Measurements from ENCODE around the gene LORICRIN.
"Not testable (repeated sequence)": the region's sequence is repeated elsewhere in the genome, so short reads cannot be mapped to it uniquely, and the experiment has no call there.

The LORICRIN gene, protein sequence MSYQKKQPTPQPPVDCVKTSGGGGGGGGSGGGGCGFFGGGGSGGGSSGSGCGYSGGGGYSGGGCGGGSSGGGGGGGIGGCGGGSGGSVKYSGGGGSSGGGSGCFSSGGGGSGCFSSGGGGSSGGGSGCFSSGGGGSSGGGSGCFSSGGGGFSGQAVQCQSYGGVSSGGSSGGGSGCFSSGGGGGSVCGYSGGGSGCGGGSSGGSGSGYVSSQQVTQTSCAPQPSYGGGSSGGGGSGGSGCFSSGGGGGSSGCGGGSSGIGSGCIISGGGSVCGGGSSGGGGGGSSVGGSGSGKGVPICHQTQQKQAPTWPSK

DNA sequence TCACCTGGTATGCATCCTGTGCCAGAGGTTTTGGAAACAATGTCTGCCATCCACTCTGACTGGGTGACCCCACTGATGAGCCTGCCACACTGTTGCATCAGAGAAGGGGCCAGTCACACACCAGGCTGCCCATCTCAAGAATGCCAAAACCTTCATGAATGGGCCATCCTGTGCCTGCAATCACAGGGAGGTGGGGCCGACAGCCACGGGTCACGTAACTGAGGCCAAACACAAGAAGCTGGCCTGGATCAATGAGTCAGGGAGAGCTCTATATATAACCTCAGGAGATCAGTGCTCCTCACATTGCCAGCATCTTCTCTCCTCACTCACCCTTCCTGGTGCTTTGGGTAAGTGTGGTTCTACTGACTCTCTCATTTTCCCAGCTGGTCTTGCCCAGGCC, at the start of gene LORICRIN:
Gene LORICRIN, plus strand, starts transcription at position 301 of the 400 bp plus-strand sequence. CDS start 1,263 bp downstream, outside the sequence.
- DNase-seq = no peak

DNA sequence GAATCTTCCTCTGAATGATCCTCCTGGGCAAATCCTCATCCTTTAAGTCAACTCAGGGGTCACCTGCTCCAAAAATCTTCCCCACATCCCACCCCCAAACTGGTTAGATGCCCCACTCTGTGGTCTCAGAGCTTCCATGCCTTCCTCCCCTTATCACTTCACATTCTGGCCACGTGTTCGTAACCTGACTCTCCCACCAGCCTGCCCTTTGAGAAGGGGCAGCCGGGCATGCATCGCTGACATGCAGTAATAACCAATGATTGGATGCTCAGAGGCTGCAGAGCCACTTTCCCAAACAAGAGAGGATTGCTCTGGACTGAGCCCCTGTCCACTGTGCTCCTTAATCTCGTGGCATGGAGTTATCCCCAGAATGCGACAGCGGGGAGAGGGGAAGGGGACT, 49.3 kb upstream of the LORICRIN start:
- DNase-seq = no peak

- DNase-seq = no peak
Observed at GRCh38 chr1:153212201-153212600, 47.3 kb upstream of the LORICRIN start.

DNA sequence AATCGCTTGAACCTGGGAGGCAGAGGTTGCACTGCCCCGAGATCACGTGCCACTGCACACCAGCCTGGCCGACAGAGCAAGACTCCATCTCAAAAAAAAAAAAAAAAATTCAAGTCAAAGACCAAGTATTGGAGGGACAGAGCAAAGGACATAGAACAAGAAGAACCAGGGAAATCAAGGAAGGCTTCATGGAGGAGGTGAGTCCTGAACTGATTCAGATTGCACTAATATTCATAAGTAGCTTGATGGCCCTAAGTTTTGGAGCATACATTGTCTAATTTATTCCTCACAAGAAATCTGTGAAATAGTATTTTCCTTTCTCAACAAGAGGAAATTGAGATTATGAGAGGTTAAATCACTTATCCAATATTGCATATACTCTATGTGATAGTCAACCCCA, 46.0 kb upstream of the LORICRIN start:
- DNase-seq = no peak

- no peak for DNase-seq
Observed at GRCh38 chr1:153217212-153217611, 42.3 kb upstream of the LORICRIN start, which contains the start of gene PRR9. Gene PRR9 (plus strand): TSS chr1:153217584. CDS start chr1:153218145, 561 bp downstream.

GRCh38 chr1:153217744-153218416, 41.6 kb upstream of the LORICRIN start:
- DNase-seq = no peak

GRCh38 chr1:153220606-153221303, 38.7 kb upstream of the LORICRIN start:
- DNase-seq = no peak

DNA sequence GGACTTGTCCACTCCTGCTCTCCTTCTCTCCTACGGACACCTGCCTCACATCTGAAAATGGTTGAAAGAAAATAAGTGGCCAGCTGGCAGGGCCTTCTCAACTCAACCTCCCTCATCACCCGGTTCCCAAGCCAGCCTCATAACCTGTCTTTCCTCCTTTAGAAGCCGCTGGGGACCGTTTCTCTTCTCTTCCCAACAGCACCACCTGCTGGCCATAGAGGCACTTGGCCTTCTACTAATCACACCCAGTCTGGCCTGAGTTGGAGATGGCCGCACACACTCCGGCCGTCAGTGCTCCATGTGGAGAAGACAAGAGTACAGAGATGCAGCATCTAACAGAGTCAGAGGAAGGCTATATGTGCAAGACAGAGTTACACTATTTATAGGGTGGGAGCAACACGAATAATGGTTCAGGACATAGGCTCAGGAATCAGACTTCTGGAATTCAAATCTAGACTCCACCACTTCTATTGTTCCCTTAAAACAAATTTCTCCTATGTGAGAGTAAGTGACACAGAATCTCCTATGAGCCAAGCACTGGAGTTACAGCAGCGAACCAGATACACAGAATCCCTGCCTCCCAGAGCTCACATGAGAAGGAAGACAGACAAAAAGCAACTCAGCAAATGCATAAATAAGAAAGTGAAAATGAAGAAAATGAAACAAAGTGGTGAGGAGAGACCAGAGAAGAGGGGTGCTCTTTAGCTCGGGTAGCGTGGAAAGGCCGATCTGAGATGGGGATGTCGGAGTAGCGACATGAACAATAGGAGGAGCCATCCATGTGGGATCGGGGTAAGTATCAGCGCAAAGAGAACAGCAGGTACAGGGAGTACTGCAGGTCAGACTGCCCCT, 36.2 kb upstream of the LORICRIN start:
- peak; percentile 26 for DNase-seq

- DNase-seq = no peak
Observed at GRCh38 chr1:153227810-153228209, 31.7 kb upstream of the LORICRIN start.

DNA sequence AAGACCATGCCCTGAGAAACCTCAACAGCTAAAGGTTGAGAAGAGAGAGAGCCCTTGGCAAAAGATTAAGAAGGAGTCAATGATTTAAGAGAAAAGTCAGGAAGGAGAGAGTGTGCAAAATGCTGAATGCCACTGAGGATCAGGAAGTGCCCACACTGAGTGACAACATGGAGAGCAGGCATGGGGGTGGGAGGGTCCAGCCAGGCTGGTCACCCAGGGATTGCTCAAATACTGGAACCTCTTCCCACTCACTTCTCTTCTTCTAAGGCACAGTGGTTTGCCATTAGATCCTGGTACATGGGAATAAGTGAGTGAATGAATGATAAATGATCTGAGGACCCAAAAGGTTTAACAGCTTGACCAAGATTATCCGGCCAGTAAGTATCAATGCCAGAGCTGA, 31.0 kb upstream of the LORICRIN start:
- no peak for DNase-seq

DNA sequence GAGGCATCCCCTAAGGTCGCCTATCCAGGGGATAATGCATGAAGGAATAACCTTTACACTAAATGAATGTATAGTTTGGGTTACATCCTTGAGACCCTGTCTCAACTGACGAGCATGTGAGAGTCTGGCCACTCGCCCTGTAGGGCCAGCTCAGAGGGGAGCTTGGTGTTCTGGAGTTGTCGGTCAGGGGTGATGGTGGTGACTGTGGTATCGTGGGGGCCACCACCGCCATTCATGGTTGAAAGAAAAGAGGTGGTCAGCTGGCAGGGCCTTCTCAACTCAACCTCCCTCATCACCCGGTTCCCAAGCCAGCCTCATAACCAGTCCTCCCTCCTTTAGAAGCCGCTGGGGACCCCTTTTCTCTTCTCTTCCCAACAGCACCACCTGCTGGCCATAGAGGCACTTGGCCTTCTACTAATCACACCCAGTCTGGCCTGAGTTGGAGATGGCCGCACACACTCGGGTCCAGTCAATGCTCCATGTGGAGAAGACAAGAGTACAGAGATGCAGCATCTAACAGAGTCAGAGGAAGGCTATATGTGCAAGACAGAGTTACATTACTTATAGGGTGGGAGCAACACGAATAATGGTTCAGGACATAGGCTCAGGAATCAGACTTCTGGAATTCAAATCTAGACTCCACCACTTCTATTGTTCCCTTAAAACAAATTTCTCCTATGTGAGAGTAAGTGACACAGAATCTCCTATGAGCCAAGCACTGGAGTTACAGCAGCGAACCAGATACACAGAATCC, 30.2 kb upstream of the LORICRIN start:
- not testable (repeated sequence) for DNase-seq

- DNase-seq = no peak
Observed at GRCh38 chr1:153231363-153231762, 28.1 kb upstream of the LORICRIN start.

GRCh38 chr1:153231785-153232184, 27.7 kb upstream of the LORICRIN start:
- no peak for DNase-seq

DNA sequence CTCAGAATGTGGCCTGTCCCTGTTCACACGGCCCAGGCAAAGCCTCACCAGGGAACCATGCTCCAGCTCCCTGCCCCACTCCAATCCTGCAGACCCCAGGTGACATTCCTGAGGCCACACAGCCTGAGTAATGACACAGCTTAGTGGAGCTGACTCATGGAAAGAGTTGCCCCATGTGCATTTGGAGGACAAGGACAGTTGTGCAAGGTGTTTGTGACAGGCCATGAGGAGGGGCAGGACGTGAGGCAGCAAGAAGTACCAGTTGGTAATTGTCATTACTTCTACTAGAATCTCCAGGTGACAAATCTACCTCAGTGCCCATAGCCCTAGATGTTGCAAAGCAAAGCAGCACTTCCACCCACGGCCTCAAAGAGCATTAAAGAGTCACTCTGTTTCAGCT, 26.9 kb upstream of the LORICRIN start:
- no peak for DNase-seq

- DNase-seq = no peak
Observed at GRCh38 chr1:153233448-153233847, 26.0 kb upstream of the LORICRIN start.

DNA sequence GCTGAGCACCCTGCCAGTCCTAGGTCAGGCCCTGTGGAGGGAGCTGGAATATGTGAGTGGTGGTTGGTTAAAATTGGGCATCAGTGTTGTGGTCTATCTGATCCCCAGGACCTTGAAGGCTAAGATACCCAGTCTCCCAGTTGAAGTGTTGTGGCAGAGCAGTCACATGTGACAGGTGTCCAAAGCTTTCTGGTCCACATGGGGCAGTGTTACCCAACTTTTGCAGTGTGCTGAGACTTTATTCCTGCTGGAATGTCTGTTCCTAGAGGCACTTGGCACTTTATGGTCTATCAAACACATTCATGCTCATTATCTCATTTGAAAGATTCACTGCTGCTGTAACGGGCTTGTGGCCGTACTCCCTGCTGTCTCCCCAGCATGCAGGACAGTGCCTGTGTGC, 21.0 kb upstream of the LORICRIN start:
- DNase-seq = no peak

DNA sequence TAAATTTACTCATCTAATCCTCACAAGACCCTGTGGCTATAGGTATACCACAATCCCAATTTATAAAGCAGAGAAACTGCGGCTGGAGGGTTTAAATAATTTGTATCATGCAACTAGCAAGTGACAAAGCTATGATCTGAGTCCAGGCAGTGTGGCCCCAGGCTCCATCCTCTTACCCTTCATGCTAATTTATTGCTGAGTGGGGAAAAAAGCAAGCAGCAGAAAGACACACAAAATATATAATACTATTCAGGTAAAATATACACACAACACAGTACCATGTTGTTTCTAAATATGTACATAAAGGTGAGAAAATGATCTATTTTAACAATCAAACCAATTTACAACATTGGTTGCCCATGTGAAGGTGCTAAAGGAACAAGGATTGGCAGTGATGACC, 17.3 kb upstream of the LORICRIN start:
- no peak for DNase-seq

DNA sequence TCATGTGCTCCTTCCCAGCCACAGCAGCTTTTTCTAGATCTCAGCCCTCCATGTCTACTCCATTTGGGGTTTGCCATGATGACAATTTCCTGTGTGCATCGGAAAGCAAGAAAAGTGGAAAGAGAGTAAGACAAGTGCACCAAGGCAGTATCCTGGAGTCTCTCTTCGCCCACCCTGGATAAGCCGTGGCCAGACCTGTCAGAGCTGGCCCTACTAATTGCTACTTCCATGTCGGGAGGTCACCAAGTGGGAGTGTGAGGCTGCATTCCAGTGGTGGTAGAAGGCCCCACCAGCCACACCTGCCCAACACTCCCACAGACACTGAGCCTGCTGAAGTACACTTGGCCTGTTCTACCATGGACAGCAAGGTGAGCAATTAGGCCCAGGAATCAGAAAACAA, 14.0 kb upstream of the LORICRIN start:
- no peak for DNase-seq

DNA sequence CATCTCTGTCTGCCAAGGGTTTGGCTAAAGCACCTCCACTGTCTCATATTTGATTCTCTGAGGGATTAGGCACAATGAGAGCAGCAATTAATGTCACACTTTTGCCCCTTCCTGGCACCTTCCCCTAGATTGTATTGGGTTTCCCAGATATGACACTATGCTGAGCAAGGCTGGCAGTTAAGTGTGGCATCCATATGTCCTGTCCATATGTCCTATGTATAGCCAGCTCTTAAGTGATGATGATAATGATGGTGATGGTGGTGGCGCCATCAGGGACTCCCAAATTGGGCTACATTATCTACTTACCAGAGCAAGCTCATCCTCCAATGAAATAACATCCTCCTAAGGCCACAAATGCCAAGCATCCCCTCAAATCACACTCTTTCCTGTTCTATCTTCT, 13.5 kb upstream of the LORICRIN start:
- no peak for DNase-seq

DNA sequence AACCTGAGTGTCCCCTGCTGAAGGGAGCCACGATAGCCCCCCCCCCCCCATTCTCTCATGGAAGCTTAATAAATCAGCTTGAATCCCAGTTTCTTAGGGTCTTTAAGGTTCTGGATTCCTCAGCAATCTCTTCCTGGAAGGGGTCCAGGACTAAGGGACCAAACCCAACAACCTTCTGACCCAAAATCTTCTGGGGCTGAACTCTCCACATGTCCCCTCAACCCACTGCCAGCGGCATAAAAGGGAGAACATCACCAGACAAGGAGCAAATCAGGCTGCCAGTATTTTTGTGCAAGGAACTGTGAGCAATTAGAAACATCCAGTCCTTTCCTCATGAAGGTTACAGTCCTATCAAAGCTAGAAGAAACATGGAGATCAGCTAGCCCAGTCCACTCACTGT, 12.7 kb upstream of the LORICRIN start:
- no peak for DNase-seq

DNA sequence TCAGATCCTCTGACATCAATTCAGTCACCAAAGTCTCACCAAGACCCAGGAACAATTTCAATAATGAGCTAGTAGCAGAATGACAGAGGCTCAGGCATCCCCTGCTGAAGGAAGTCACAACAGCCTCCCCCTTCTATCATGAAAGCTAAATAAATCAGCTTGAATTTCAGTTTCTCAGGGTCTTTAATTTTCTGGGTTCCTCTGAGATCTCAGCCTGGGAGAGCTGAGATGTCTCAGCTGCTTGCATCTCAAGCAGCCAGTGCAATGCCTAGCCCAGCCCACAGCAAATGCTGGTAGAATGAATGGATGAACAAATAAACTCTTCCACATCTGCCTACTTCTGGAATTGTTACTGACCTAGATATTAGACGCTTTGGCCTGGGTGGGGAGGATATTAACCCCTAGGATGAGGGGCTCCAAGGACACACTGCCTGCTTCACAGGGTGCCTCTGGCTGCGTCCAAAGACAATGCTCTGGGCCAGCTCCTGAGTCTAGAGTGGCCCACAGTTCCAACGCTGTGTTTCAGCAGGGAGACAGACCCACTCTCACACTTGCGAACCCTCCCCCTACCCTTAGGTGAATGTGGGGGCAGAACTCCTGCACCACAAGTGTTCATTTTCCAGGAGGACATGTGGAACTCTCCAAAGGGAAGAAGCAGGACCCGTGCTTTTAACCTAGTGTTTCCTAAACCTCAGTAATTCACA, 11.2 kb upstream of the LORICRIN start:
- DNase-seq = no peak

- DNase-seq = no peak
Observed at GRCh38 chr1:153250166-153250565, 9.3 kb upstream of the LORICRIN start.

All from NCI-H748 treated with DMSO at 0.1 percent for 48 hours (cell line).